Brain microvascular endothelial cell (primary cell): Measurements from ENCODE around the gene SPTLC1.

Experiments
- DNase-seq: peaks from one replicate; pipeline ENCODE4 v3.0.0-alpha.2; 2020
- H3K27ac ChIP-seq: fragments of 250-450 bp; sonication (Bioruptor Pico); 2 replicates; pipeline ENCODE4 v1.5.1; 2020; ENCODE audit warnings: mild to moderate bottlenecking, moderate library complexity
- H3K27me3 ChIP-seq: fragments of 250-450 bp; sonication (Bioruptor Pico); replicated peaks from 2 replicates; pipeline ENCODE4 v1.5.1; 2020; ENCODE audit warnings: mild to moderate bottlenecking
- H3K36me3 ChIP-seq: fragments of 250-450 bp; sonication (Bioruptor Pico); replicated peaks from 2 replicates; pipeline ENCODE4 v1.5.1; 2020; ENCODE audit warnings: mild to moderate bottlenecking
- H3K4me3 ChIP-seq: 2 replicates; pipeline ENCODE4 v1.5.1; 2011; ENCODE audit warnings: low read depth, mild to moderate bottlenecking, control low read depth, low read length, moderate library complexity
- in situ Hi-C: cut with HindIII; loops from 2 replicates; pipeline ENCODE4 v1.10.0; 2017; ENCODE audit warnings: low sequenced_read_pairs, low pct_ligation_motif_present
- TF ChIP-seq, protein P1 (sequence below): IDR thresholded peaks from 2 replicates; pipeline ENCODE4 v1.5.1; 2011; ENCODE audit warnings: low read depth, mild to moderate bottlenecking, moderate library complexity, low read length, control low read depth, inconsistent platforms; ENCODE audit errors: missing control alignments

Gene SPTLC1

DNA sequence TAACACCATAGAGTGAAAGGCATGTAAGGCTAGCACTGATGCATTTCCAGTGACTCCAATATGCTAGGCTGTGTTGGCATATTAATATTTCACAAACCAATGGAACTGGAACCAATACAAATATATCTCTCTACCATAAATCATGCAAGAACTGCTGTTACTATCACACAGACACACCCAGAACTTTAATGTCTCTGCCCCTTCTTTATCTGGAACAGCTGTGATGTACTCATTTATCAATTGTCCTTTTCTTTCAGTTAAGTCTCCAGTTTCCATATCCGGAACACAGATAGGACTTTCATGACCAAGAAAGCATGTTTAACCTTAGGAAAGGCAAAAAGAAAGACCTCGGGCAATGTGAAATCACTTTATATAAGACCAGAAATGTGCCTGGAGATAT, 70.3 kb downstream of the SPTLC1 start:
- in situ Hi-C loops = no loop called here

DNA sequence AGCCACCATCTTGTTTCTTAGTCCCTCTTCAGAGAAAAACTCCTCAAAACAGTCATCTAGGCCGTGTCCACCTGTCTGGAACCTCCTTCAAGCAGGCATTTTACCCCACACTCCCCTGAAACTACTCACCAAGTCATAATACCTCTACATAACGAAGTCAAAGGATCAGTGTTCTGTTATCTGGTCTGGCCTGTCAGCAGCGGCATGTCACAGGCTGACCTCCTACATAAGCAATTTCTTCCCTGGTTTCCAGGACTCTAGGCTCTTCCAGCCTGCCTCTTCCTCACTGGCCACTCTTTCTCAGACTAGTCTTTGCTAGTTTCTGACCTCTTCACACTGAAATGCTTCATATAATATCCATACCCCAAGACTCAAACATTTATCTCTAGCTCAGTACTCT, 72.2 kb downstream of the SPTLC1 start:
- H3K36me3 ChIP-seq = peaks cover 42% of the 10 kb centered on the region
- in situ Hi-C loops = no loop called here
- TF ChIP-seq, protein P1, sequence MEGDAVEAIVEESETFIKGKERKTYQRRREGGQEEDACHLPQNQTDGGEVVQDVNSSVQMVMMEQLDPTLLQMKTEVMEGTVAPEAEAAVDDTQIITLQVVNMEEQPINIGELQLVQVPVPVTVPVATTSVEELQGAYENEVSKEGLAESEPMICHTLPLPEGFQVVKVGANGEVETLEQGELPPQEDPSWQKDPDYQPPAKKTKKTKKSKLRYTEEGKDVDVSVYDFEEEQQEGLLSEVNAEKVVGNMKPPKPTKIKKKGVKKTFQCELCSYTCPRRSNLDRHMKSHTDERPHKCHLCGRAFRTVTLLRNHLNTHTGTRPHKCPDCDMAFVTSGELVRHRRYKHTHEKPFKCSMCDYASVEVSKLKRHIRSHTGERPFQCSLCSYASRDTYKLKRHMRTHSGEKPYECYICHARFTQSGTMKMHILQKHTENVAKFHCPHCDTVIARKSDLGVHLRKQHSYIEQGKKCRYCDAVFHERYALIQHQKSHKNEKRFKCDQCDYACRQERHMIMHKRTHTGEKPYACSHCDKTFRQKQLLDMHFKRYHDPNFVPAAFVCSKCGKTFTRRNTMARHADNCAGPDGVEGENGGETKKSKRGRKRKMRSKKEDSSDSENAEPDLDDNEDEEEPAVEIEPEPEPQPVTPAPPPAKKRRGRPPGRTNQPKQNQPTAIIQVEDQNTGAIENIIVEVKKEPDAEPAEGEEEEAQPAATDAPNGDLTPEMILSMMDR = no peak
- no peak for DNase-seq
- H3K27ac ChIP-seq = no peak overlapping the region
- H3K4me3 ChIP-seq = no peak overlapping the region
- no peaks in the 10 kb centered on the region for H3K27me3 ChIP-seq

More for the DNA sequence above, 70.3 kb downstream of the SPTLC1 start:
- Histone ChIP-seq H3K4me3 (no peak overlapping the region), H3K27ac (no peak overlapping the region), H3K36me3 (peaks cover 44% of the 10 kb centered on the region), H3K27me3 (no peaks in the 10 kb centered on the region)
- TF ChIP-seq, protein P1 = no peak
- DNase-seq = no peak

DNA sequence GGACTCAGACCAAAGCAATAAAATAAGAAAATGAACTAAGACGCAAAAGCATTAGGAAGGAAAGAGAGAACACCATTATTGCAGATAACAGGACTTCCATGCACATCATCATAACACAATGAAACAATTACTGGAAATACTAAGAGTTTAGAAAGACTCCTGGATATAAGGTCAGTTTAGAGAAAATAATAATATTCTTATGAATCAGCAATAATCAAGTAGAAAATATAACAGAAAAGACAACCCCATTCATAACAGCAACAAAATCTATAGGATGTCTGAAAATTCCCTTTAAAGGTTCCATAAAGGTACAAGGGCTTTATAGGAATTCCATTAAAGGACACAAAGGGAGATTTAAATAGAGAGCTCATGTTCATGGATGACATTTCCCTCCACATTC, 73.0 kb downstream of the SPTLC1 start:
- DNase-seq = no peak
- in situ Hi-C loops = no loop called here
- H3K4me3 ChIP-seq = no peak overlapping the region
- no peaks in the 10 kb centered on the region for H3K27me3 ChIP-seq
- TF ChIP-seq, protein P1 = no peak
- H3K27ac ChIP-seq = no peak overlapping the region
- H3K36me3 ChIP-seq = peaks cover 46% of the 10 kb centered on the region

- no peak overlapping the region for H3K4me3 ChIP-seq
- in situ Hi-C loops = no loop called here
- TF ChIP-seq, protein P1 = no peak
- no peak for DNase-seq
- peaks cover 32% of the 10 kb centered on the region for H3K36me3 ChIP-seq
- no peaks in the 10 kb centered on the region for H3K27me3 ChIP-seq
- no peak overlapping the region for H3K27ac ChIP-seq
Observed at GRCh38 chr9:92036756-92037155, 78.5 kb downstream of the SPTLC1 start.

DNA sequence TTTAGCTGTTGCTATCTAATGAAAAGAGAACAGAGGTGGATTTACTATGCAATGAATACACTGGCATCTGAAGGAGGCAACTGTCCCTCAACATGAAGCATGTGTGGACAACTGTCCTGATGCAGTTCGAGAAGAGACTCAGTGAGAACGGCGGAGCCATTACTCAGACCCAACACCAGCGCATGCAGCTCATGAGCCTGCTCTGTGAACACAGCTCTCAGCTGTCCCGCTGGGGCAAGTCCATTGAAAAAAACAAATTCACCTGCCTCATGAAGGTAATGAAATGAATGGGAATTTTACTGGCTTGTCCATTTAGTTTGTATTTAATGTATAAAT, 78.8 kb downstream of the SPTLC1 start:
- Histone ChIP-seq H3K27ac (no peak overlapping the region), H3K4me3 (no peak overlapping the region), H3K27me3 (no peaks in the 10 kb centered on the region), H3K36me3 (peaks cover 30% of the 10 kb centered on the region)
- DNase-seq = no peak
- TF ChIP-seq, protein P1 = no peak
- in situ Hi-C loops = no loop called here

DNA sequence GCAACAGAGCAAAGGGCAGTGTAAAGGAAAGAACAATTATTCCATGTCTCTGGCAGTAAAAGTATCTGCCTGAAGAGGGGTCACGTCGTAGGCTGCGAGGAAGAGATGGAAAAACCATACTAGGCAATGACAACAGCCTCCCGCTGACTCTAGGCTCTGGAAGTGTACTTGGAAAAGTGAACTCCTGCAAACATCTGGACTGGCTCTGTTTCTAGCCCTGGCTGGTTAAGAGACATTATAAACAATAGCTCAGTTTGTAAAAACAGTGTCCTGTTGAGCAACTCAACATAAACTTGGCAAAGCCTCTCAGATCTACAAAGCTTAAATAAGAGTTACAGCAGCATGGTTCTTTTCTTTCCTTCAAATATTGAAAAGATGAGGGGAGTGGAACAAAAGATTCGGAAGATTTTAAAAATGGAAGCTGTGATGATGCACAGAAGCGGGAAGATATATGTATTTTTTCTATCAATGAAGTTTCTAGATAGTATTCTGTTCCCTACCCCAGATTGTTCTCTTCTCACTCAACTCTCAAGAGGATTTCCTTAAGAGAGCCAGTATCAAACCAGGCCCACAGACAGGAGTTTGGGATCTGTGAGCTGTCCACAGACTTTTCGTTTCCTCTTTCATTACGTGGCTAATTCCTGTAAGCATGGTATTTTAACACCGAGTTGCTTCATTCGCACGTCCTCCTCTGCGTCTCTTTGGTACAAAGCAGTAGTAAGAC, 79.4 kb downstream of the SPTLC1 start:
- Histone ChIP-seq H3K36me3 (peaks cover 30% of the 10 kb centered on the region), H3K4me3 (no peak overlapping the region)
- in situ Hi-C loops = no loop called here

More for the DNA sequence above, 79.4 kb downstream of the SPTLC1 start:
- Histone ChIP-seq H3K27me3 (no peaks in the 10 kb centered on the region), H3K27ac (no peak overlapping the region)
- TF ChIP-seq, protein P1 = no peak
- no peak for DNase-seq
